ENCODE measurements around the gene PGRMC2.
A peak's percentile ranks its signal among the peaks of the same experiment; 100 is the strongest.
"Not testable (repeated sequence)": the region's sequence is repeated elsewhere in the genome, so short reads cannot be mapped to it uniquely, and the experiment has no call there.

PGRMC2 gene

GRCh38 chr4:128267745-128268144 lies 19.9 kb downstream of the PGRMC2 start:
- H3K4me3 ChIP-seq (ENCODE audit: low read depth, low read length) = no peak overlapping the region
- in situ Hi-C loops (cut with HindIII; ENCODE audit: low sequenced_read_pairs) = no loop called here
- no peak for DNase-seq (ENCODE audit: low read depth, low spot score)
- TF ChIP-seq CTCF (IDR thresholded peaks at IDR 0.05; ENCODE audit: low read depth, low read length) = no peak

- in situ Hi-C loops (cut with HindIII; ENCODE audit: low sequenced_read_pairs); DNase-seq (ENCODE audit: low read depth, low spot score); H3K4me3 ChIP-seq (ENCODE audit: low read depth, low read length): not testable (repeated sequence)
Observed at GRCh38 chr4:128267171-128267570, 20.4 kb downstream of the PGRMC2 start.

- H3K4me3 ChIP-seq (ENCODE audit: low read depth, low read length); in situ Hi-C loops (cut with HindIII; ENCODE audit: low sequenced_read_pairs); DNase-seq (ENCODE audit: low read depth, low spot score): not testable (repeated sequence)
Observed at GRCh38 chr4:128265550-128265949, 22.1 kb downstream of the PGRMC2 start.

DNA sequence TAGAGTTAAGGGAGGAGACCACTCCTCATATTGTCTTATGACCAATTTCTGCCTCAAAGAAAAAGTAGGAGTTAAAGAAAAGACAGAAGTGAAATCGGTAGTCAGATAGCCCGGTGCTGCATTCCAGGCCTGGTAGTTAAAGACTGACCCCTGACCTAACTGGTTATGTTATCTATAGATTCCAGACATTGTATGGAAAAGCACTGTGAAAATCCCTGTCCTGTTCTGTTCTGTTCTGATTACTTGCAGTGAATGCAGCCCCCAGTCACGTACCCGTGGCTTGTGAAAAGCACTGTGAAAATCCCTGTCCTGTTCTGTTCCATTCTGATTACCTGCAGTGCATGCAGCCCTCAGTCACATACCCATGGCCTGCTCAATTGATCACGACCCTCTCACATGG lies 27.7 kb downstream of the PGRMC2 start:
- in situ Hi-C loops (cut with HindIII; ENCODE audit: low sequenced_read_pairs); DNase-seq (ENCODE audit: low read depth, low spot score); H3K4me3 ChIP-seq (ENCODE audit: low read depth, low read length): not testable (repeated sequence)

- H3K4me3 ChIP-seq (ENCODE audit: low read depth, low read length); in situ Hi-C loops (cut with HindIII; ENCODE audit: low sequenced_read_pairs); DNase-seq (ENCODE audit: low read depth, low spot score): not testable (repeated sequence)
Observed at GRCh38 chr4:128258166-128258565, 29.4 kb downstream of the PGRMC2 start.

DNA sequence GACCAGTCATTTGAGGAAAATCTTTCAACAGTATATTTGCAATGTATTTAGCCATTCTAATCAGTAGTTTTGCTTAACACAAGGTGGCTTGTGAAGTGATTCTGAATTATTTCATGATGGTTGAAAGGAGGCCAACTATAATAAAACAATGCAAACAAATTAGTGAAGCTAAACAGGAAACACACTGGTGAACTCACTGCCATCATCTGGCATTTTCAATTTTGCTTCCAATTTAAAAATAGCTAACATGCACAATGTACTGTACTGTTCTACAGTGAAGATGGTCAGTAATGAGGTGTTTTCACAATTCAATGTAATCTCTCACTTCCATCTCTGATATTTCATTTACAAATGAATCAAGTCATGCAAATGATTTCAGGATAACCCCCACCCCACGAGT lies 31.1 kb downstream of the PGRMC2 start:
- no peak for TF ChIP-seq CTCF (IDR thresholded peaks at IDR 0.05; ENCODE audit: low read depth, low read length)
- no peak for DNase-seq (ENCODE audit: low read depth, low spot score)
- no peak overlapping the region for H3K4me3 ChIP-seq (ENCODE audit: low read depth, low read length)
- in situ Hi-C loops (cut with HindIII; ENCODE audit: low sequenced_read_pairs) = no loop called here

DNA sequence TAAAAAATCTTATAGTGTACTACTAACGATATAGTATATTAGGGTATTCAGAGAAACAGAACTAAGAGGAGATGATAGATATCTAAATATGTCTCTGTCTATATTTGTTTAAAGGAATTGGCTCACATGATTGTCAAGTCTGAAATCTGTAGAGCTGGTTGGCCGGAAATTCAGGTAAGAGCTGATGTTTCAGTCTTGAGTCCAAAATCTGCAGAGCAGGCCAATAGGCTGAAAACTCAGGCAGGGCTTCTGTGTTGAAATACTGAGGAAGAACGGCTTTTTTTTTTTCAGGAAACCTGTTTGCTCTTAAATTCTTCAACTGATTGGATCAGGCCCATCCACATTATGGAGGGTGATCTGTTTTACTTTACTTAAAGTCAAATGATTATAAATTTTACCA lies 31.7 kb downstream of the PGRMC2 start:
- in situ Hi-C loops (cut with HindIII; ENCODE audit: low sequenced_read_pairs) = no loop called here
- DNase-seq (ENCODE audit: low read depth, low spot score) = no peak
- no peak for TF ChIP-seq CTCF (IDR thresholded peaks at IDR 0.05; ENCODE audit: low read depth, low read length)
- no peak overlapping the region for H3K4me3 ChIP-seq (ENCODE audit: low read depth, low read length)

DNA sequence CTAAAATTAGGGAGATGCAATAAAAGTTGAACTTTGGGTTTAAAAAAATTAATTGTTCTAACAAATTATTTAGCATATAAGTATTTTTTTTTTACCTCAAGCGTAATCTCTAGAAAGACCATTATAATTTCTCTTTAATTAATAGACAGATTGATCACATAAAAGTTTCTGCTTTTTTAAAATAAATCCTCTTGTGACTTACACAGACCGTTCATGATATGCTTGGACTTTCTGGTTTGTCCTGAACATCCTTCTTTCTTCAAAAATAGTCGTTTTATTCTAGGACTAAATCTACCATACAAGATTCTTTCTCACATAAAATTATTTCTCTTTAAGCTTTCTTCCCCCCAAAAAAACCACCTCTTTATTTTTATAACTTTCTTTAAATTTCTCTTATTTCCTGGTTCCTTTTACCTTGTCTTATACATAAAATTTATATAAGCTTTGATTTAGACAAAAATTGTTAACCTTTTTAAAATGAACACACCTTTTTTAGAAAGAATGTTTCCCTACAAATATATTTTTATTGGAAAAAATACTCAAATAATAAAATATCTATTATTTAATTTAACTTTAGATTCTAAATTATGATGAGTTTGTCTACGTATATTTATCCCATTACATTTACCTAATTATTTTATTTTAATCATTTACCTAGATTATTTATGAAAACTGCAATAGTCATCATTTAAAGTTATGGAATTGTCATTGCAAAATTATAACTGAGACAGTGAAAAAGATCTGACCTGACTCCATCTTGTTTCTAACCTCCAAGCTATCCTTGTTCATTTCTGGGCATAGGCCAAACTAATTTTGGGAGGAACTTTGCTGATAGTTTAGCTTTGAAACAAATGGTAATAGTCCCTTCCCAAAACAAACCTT lies 37.6 kb downstream of the PGRMC2 start:
- in situ Hi-C loops (cut with HindIII; ENCODE audit: low sequenced_read_pairs) = no loop called here
- TF ChIP-seq CTCF (IDR thresholded peaks at IDR 0.05; ENCODE audit: low read depth, low read length) = no peak
- DNase-seq (ENCODE audit: low read depth, low spot score) = peak; percentile 31
- H3K4me3 ChIP-seq (ENCODE audit: low read depth, low read length) = no peak overlapping the region

DNA sequence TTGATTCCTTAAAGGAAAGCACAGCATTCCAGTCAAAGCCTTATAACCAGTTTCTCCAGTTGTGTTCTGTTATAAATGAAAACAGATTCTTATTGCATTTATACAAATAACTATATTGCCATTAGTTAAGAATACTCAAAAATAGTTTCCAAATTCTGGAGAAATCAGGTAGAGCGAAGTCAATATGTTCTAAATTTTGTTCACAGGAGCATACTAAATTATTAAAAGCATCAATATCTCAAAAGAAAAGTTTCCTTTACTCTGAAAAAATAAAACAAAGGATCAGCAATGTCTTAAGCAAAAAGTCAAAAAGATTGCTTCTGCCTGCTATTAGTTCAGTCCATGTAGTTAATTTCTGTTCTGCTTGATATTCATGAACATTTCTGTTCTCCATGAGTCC lies 39.7 kb downstream of the PGRMC2 start:
- DNase-seq (ENCODE audit: low read depth, low spot score) = no peak
- no peak for TF ChIP-seq CTCF (IDR thresholded peaks at IDR 0.05; ENCODE audit: low read depth, low read length)
- H3K4me3 ChIP-seq (ENCODE audit: low read depth, low read length) = no peak overlapping the region
- in situ Hi-C loops (cut with HindIII; ENCODE audit: low sequenced_read_pairs) = no loop called here

- H3K4me3 ChIP-seq (ENCODE audit: low read depth, low read length); DNase-seq (ENCODE audit: low read depth, low spot score); in situ Hi-C loops (cut with HindIII; ENCODE audit: low sequenced_read_pairs): not testable (repeated sequence)
Observed at GRCh38 chr4:128245391-128245790, 42.2 kb downstream of the PGRMC2 start.

All from astrocyte of the spinal cord (primary cell).